AG04450 (cell line): Measurements from ENCODE around the gene SLC24A3. TPM values are rescaled to one million over a fixed set of nuclear protein-coding genes. Genes with fewer than 3 reads are reported as not detected.

Experiments
- CTCF ChIA-PET: fragments of 300-600, 350-600 bp; formaldehyde crosslinking; extraction: SDS; loops from one replicate; lab custom pipeline; 2022; ENCODE audit warnings: antibody characterized with exemption, inconsistent platforms; lab: Charles Lee
- POLR2A ChIA-PET: fragments of 350-600 bp; formaldehyde crosslinking; extraction: SDS; loops from one replicate; lab custom pipeline; 2021; ENCODE audit warnings: antibody characterized with exemption, inconsistent platforms; lab: Yijun Ruan, JAX
- DNase-seq: peaks from one replicate; pipeline ENCODE4 v3.0.0-alpha.2; 2011; ENCODE audit warnings: low read depth, low spot score
- H3K27ac ChIP-seq: one replicate; pipeline ENCODE4 v1.5.1; 2012; ENCODE audit warnings: low read depth, low read length, control low read depth
- H3K27me3 ChIP-seq: one replicate; pipeline ENCODE4 v1.6.0; 2012; ENCODE audit warnings: low read length; ENCODE audit not compliant: control insufficient read depth, insufficient read depth
- H3K4me3 ChIP-seq: 2 replicates; pipeline ENCODE4 v1.5.1; 2011; ENCODE audit warnings: mild to moderate bottlenecking, low read depth, low read length, control low read depth
- H3K9me3 ChIP-seq: 2 replicates; pipeline ENCODE4 v1.5.1; 2012; ENCODE audit warnings: low read length; ENCODE audit not compliant: control insufficient read depth, insufficient read depth
- polyA plus RNA-seq: library from polyadenylated mRNA; depleted of rRNA; stranded (reverse); fragments of >200 nt; gene quantifications from 2 replicates; pipeline ENCODE4 v1.2.3, GENCODE V29; 2011
- TF ChIP-seq, protein P1 (sequence below): IDR thresholded peaks from 2 replicates; pipeline ENCODE4 v1.5.1; 2011; ENCODE audit warnings: low read depth, low read length, control low read depth, inconsistent platforms

The SLC24A3 gene
- polyA plus RNA-seq, 1 experiment = not detected

DNA sequence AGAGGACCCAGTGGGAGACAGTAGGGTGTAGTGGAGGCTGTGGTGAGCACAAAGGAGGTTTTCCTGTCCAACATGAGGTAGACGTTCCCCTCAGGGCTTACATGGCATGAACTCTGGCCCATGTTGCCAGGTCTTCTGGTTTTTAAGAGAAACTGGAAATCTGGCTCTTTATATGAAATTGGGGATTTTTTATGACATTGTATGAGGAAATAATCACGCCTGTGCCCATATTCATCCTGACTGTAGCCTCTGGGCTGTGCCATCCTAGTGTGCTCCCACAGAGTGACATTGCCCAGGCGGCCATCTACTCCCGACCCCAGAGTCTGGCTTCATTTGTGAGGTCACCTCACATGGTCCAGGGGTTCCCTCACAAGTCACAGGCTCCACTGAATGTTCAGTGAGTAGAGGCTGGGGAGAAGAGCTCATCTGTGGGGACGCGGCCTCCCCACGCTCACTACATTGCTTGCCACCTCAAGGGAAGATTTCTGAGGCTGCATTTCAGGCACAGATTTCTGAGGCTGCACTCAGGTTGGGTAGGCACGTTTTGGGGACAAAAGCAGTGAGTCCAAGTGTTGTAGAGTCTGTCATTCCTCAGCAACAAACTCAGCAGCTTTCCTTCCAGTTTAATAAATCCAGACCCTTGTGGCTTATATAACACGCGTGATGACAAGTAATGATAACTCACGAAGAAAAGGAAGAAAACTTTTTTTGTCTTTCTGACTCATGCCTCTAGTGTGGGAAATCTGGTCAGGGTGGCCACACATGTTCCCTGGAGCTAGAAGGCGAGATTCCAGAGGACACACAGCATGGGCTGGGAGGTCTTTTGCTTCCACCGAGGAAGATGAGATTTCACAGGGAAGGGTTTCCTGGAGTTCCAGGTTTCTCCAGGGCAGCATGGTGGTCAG, 41.7 kb downstream of the SLC24A3 start:
- Histone ChIP-seq H3K27me3 (no peaks in the 10 kb centered on the region), H3K27ac (no peak overlapping the region), H3K9me3 (peaks cover 46% of the 10 kb centered on the region), H3K4me3 (no peak overlapping the region)
- CTCF ChIA-PET = no interaction called here
- POLR2A ChIA-PET = no interaction called here
- DNase-seq = no peak
- TF ChIP-seq, protein P1, sequence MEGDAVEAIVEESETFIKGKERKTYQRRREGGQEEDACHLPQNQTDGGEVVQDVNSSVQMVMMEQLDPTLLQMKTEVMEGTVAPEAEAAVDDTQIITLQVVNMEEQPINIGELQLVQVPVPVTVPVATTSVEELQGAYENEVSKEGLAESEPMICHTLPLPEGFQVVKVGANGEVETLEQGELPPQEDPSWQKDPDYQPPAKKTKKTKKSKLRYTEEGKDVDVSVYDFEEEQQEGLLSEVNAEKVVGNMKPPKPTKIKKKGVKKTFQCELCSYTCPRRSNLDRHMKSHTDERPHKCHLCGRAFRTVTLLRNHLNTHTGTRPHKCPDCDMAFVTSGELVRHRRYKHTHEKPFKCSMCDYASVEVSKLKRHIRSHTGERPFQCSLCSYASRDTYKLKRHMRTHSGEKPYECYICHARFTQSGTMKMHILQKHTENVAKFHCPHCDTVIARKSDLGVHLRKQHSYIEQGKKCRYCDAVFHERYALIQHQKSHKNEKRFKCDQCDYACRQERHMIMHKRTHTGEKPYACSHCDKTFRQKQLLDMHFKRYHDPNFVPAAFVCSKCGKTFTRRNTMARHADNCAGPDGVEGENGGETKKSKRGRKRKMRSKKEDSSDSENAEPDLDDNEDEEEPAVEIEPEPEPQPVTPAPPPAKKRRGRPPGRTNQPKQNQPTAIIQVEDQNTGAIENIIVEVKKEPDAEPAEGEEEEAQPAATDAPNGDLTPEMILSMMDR = no peak

DNA sequence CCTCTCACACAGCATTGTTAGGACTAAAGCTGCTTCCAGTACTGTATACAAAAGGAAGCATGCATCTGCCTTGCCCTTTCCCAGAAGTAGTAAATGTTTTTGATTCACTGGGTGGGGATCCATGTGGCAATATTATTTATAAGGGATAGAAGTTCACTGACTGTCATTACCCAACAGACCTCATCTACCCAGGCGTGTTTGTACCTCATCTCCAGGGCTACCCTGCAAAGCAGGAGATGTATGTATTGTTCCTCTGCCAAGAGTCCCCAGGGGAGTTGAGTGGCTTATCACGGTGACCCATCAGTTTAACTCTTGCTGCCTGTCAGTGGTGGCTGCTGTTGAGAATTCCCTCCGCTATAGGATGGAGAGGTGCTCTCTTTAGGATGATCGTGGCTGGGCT, 42.5 kb downstream of the SLC24A3 start:
- H3K27me3 ChIP-seq = no peaks in the 10 kb centered on the region
- no peak for DNase-seq
- ChIA-PET POLR2A (no interaction called here), CTCF (no interaction called here)
- peaks cover 48% of the 10 kb centered on the region for H3K9me3 ChIP-seq
- H3K27ac ChIP-seq = no peak overlapping the region
- H3K4me3 ChIP-seq = no peak overlapping the region
- TF ChIP-seq, protein P1 = no peak

DNA sequence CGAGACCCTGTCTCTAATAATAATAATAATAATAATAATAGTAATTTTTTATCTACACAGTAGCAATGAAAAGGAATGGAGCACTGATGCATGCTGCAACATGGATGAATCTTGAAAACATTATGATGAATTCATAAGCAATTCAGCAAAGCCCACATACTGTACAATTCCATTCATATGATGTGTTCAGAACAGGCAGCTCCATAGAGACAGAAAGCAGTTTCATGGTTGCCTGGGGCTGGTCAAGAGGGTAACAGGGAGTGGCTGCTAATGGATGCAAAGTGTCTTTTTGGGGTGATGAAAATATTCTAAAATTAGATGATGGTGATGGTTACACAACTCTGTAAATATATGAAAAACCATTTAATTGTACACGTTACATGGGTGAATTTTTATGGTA, 43.6 kb downstream of the SLC24A3 start:
- ChIA-PET POLR2A (no interaction called here), CTCF (no interaction called here)
- Histone ChIP-seq H3K9me3 (peaks cover 48% of the 10 kb centered on the region), H3K27ac (no peak overlapping the region), H3K27me3 (no peaks in the 10 kb centered on the region), H3K4me3 (no peak overlapping the region)
- TF ChIP-seq, protein P1 = no peak
- DNase-seq = no peak

DNA sequence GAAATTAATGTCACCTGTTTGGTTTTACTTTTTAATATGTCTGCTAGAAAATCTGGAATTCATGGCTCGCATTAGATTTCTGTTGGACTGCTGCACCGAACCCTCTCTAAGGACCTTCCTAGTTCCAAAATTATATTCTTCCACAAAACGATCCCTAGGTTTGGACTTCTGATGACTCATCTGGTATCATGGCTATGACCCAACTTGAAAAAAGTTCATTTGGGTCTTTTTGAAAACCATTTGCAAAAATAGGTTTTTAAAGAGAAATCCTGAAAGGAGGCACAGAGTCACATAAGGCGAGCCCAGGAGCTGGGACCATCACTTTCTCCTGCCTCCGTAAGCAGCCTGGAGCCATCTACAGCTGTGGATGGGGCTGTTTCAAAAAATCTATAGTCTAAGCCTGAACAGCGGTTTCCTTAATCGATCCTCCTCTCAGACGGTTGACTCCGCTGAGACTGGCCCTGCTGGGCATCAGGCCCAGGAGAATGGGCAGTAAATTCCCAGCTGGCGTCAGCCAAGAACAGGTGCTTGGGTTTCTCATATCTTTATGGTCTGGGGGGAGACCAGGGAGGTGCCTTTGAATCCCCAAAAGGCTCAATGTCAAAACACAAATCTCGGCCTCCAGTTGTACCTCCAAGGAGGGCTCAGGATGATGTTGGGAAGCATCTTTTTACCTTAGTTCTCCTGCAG, 44.6 kb downstream of the SLC24A3 start:
- POLR2A ChIA-PET = no interaction called here
- H3K9me3 ChIP-seq = peaks cover 46% of the 10 kb centered on the region
- no peaks in the 10 kb centered on the region for H3K27me3 ChIP-seq
- H3K27ac ChIP-seq = no peak overlapping the region
- no peak overlapping the region for H3K4me3 ChIP-seq
- DNase-seq = no peak
- CTCF ChIA-PET = interaction anchor here (1.3 kb wide), 1 partner anchor 51 kb away, joined by 3 read pairs; no protein-coding TSS in a partner anchor
- TF ChIP-seq, protein P1 = no peak

DNA sequence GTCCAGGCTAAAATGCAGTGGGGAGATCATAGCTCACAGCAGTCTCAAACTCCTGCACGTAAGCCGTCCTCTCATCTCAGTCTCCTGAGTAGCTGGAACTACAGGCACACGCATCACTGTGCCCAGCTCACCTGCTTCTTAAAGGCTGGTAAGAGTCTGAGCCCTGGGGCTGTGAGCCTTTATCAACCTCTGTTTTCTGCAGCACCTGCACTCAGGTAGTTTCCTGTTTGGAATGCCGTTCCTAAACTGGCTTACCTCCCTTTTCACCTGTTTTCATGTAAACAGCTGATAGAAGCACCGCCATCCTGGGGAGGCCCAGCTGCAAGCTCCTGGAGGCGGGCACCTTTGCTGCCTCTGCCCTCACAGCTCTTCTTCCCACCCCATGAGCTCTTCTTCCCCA, 45.4 kb downstream of the SLC24A3 start:
- no peak overlapping the region for H3K27ac ChIP-seq
- DNase-seq = no peak
- peaks cover 48% of the 10 kb centered on the region for H3K9me3 ChIP-seq
- no peaks in the 10 kb centered on the region for H3K27me3 ChIP-seq
- POLR2A ChIA-PET = no interaction called here
- CTCF ChIA-PET = interaction anchor here (0.6 to 1.3 kb wide), 2 partner anchors 52 to 625 kb away, joined by 3 read pairs; no protein-coding TSS in a partner anchor
- H3K4me3 ChIP-seq = no peak overlapping the region
- TF ChIP-seq, protein P1 = no peak
